Neuronal stem cell (in vitro differentiated cells): ENCODE data around the gene TGDS.
"Not testable (repeated sequence)": the region's sequence is repeated elsewhere in the genome, so short reads cannot be mapped to it uniquely, and the experiment has no call there.

Experiments used
- DNase-seq: peaks from one replicate; pipeline ENCODE4 v3.0.0-alpha.2; 2013; ENCODE audit warnings: low spot score
- H2AFZ ChIP-seq: one replicate; pipeline ENCODE4 v1.6.1; 2013; ENCODE audit warnings: mild to moderate bottlenecking, low read length, inconsistent platforms
- H2AK5ac ChIP-seq: 2 replicates; pipeline ENCODE4 v1.6.1; 2013; ENCODE audit warnings: low read depth, mild to moderate bottlenecking, inconsistent platforms, low read length, moderate library complexity, mixed read lengths
- H2BK120ac ChIP-seq: 2 replicates; pipeline ENCODE4 v1.6.1; 2013; ENCODE audit warnings: low read depth, mild to moderate bottlenecking, inconsistent platforms, low read length, moderate library complexity, mixed read lengths
- H2BK12ac ChIP-seq: one replicate; pipeline ENCODE4 v1.6.1; 2013; ENCODE audit warnings: low read length, inconsistent platforms
- H2BK15ac ChIP-seq: 2 replicates; pipeline ENCODE4 v1.6.1; 2013; ENCODE audit warnings: mild to moderate bottlenecking, low read length, inconsistent platforms, mixed read lengths
- H2BK5ac ChIP-seq: one replicate; pipeline ENCODE4 v1.6.1; 2013; ENCODE audit warnings: inconsistent platforms, mild to moderate bottlenecking, low read length, moderate library complexity
- H3K14ac ChIP-seq: one replicate; pipeline ENCODE4 v1.6.1; 2013; ENCODE audit warnings: low read length, inconsistent platforms
- H3K18ac ChIP-seq: 2 replicates; pipeline ENCODE4 v1.6.1; 2013; ENCODE audit warnings: low read length, inconsistent platforms
- H3K23ac ChIP-seq: 2 replicates; pipeline ENCODE4 v1.6.1; 2013; ENCODE audit warnings: low read depth, mild to moderate bottlenecking, mixed read lengths, low read length, inconsistent platforms; ENCODE audit not compliant: poor library complexity
- H3K27ac ChIP-seq: replicated peaks from 3 replicates; pipeline ENCODE4 v1.5.1; 2013; ENCODE audit warnings: low read length, inconsistent platforms
- H3K27me3 ChIP-seq, 3 experiments: 2 replicates each; pipeline ENCODE4 v1.6.1; 2013; ENCODE audit warnings: low read length in 3 of 3, mild to moderate bottlenecking in 2 of 3, inconsistent platforms in 1 of 3, low read depth in 1 of 3, mixed read lengths in 1 of 3, moderate library complexity in 1 of 3; ENCODE audit not compliant: control insufficient read depth in 3 of 3, insufficient read depth in 3 of 3
- H3K36me3 ChIP-seq, 2 donors: replicated peaks in 1 of 2; 2 replicates each; pipeline ENCODE4 v1.6.1; 2013; ENCODE audit warnings: low read length in 2 of 2; ENCODE audit not compliant: control insufficient read depth in 2 of 2, insufficient read depth in 2 of 2
- H3K4ac ChIP-seq: 2 replicates; pipeline ENCODE4 v1.6.1; 2013; ENCODE audit warnings: inconsistent platforms, mild to moderate bottlenecking, low read length, moderate library complexity
- H3K4me1 ChIP-seq, 2 donors: 1 replicate in 1 of 2; 2 replicates in 1 of 2; pipeline ENCODE4 v1.6.1; 2013; ENCODE audit warnings: low read length in 2 of 2, low read depth in 1 of 2; ENCODE audit not compliant: control insufficient read depth in 2 of 2, insufficient read depth in 1 of 2
- H3K4me2 ChIP-seq: one replicate; pipeline ENCODE4 v1.6.1; 2013; ENCODE audit warnings: mild to moderate bottlenecking, low read length, inconsistent platforms; ENCODE audit not compliant: insufficient read depth, poor library complexity, severe bottlenecking
- H3K4me3 ChIP-seq, 2 donors: 2 replicates each; pipeline ENCODE4 v1.5.1; 2013; ENCODE audit warnings: low read length in 2 of 2, mild to moderate bottlenecking in 2 of 2, inconsistent platforms in 1 of 2, moderate library complexity in 1 of 2
- H3K79me1 ChIP-seq: one replicate; pipeline ENCODE4 v1.6.1; 2013; ENCODE audit warnings: low read depth, mild to moderate bottlenecking, inconsistent platforms, low read length, moderate library complexity
- H3K9ac ChIP-seq: one replicate; pipeline ENCODE4 v1.6.1; 2013; ENCODE audit warnings: mild to moderate bottlenecking, low read depth, low read length, inconsistent platforms; ENCODE audit not compliant: poor library complexity
- H3K9me3 ChIP-seq, 2 donors: replicated peaks in 1 of 2; 2 replicates each; pipeline versions ENCODE3 to v1.6.1; 2013; ENCODE audit warnings: low read length in 2 of 2, mild to moderate bottlenecking in 2 of 2, inconsistent platforms in 1 of 2, low read depth in 1 of 2, mixed read lengths in 1 of 2, moderate library complexity in 1 of 2; ENCODE audit not compliant: control insufficient read depth in 2 of 2, insufficient read depth in 1 of 2
- H4K8ac ChIP-seq: one replicate; pipeline ENCODE4 v1.6.1; 2013; ENCODE audit warnings: low read depth, mild to moderate bottlenecking, inconsistent platforms, low read length, moderate library complexity
- H4K91ac ChIP-seq: one replicate; pipeline ENCODE4 v1.6.1; 2013; ENCODE audit warnings: low read length, low read depth, mild to moderate bottlenecking, inconsistent platforms; ENCODE audit not compliant: poor library complexity
- WGBS, 2 donors: extraction: QIAGEN DNeasy Blood & Tissue Kit; methylation state at CpG; one replicate each; pipeline ENCODE4 v1.1.7; 2013; ENCODE audit warnings: missing lambda C conversion rate in 2 of 2, mixed read lengths in 1 of 2; ENCODE audit not compliant: insufficient read length in 2 of 2, insufficient replicate concordance in 1 of 2; ENCODE audit errors: extremely low coverage in 2 of 2; 5-methylcytosine and 5-hydroxymethylcytosine counted together

Gene TGDS

DNA sequence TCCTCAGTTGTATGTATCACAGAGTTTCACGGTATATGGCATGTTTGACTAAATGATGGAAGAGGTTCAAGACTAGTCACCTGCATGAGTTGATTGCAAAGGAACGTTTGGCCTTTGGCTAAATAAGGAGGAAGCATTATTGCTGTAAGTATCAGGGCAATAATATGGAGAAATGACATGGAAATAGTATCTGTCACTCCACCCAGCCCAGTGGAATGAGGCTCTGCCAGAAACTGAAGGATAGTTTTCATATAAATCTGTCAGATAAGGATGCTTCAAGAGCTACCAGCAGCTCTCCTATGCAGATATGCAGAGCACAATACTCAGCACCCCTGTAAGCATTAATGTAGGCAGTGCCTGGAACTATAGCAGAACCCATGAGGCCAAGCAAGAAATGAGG is 60.7 kb downstream of the TGDS start:
- Histone ChIP-seq H3K4ac (no peak overlapping the region), H3K4me2 (no peak overlapping the region), H4K91ac (no peak overlapping the region), H3K36me3 (no peaks in the 10 kb centered on the region), H3K14ac (no peak overlapping the region), H2BK12ac (no peak overlapping the region), H3K27ac (no peak overlapping the region), H3K9ac (no peak overlapping the region), H3K27me3 (peaks cover 0 to 30% (median 0%) of the 10 kb centered on the region in 3 experiments), H3K9me3 (no peaks in the 10 kb centered on the region), H2BK15ac (no peak overlapping the region), H3K4me3 (no peak overlapping the region), H3K18ac (no peak overlapping the region), H2BK5ac (no peak overlapping the region), H3K4me1 (no peaks in the 10 kb centered on the region), H2AFZ (no peak overlapping the region), H4K8ac (no peak overlapping the region), H3K23ac (no peak overlapping the region), H2BK120ac (no peak overlapping the region), H2AK5ac (no peak overlapping the region), H3K79me1 (no peaks in the 10 kb centered on the region)
- WGBS, 2 donors = no CpG with 5 or more reads among the region's 2 CpGs
- no peak for DNase-seq

DNA sequence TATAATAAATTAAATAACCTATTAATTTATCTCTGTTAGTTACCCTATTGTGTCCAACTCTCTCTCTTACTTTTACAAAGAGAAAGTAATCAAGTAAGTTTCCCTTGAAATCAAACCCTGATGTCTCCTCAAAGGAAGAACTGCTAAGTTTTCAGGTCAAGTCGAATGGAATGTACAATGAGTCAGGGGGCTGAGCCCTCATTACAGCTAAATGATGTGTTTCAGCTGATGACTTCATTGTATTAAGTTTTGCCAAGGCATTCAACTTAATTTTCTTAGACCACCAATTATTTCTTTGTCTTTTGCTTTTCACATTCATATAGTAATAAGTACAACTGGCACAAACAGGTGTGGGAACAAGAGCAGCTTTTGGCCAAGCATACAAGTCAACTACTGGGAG is 61.8 kb downstream of the TGDS start:
- H3K79me1 ChIP-seq = no peaks in the 10 kb centered on the region
- no peak for DNase-seq
- no peak overlapping the region for H2AK5ac ChIP-seq
- H3K4me1 ChIP-seq = no peaks in the 10 kb centered on the region
- H3K4me2 ChIP-seq = no peak overlapping the region
- no peak overlapping the region for H4K91ac ChIP-seq
- H3K27ac ChIP-seq = no peak overlapping the region
- peaks cover 0 to 24% (median 0%) of the 10 kb centered on the region in 3 experiments for H3K27me3 ChIP-seq
- no peak overlapping the region for H3K4me3 ChIP-seq
- no peak overlapping the region for H2BK5ac ChIP-seq
- H3K36me3 ChIP-seq = no peaks in the 10 kb centered on the region
- H4K8ac ChIP-seq = no peak overlapping the region
- H3K14ac ChIP-seq = no peak overlapping the region
- WGBS, 2 donors = no CpG with 5 or more reads among the region's 1 CpG
- no peak overlapping the region for H3K23ac ChIP-seq
- H2BK120ac ChIP-seq = no peak overlapping the region
- H3K4ac ChIP-seq = no peak overlapping the region
- H2BK15ac ChIP-seq = no peak overlapping the region
- no peak overlapping the region for H2AFZ ChIP-seq
- no peak overlapping the region for H2BK12ac ChIP-seq
- H3K18ac ChIP-seq = no peak overlapping the region
- H3K9ac ChIP-seq = no peak overlapping the region
- H3K9me3 ChIP-seq = no peaks in the 10 kb centered on the region

- WGBS, 2 donors = no CpG with 5 or more reads among the region's 2 CpGs
- not testable (repeated sequence) for H3K4me1 ChIP-seq, H3K14ac ChIP-seq, H2BK15ac ChIP-seq, H3K9ac ChIP-seq, H2BK12ac ChIP-seq, H3K4me2 ChIP-seq, H3K23ac ChIP-seq, H2AFZ ChIP-seq, DNase-seq, H2AK5ac ChIP-seq, H3K4ac ChIP-seq, H3K27ac ChIP-seq, H4K91ac ChIP-seq, H3K79me1 ChIP-seq, H2BK120ac ChIP-seq, H3K36me3 ChIP-seq, H3K4me3 ChIP-seq, H2BK5ac ChIP-seq, H3K9me3 ChIP-seq, H3K18ac ChIP-seq, H4K8ac ChIP-seq
- H3K27me3 ChIP-seq = peaks cover 0 to 12% (median 0%) of the 10 kb centered on the region in 3 experiments
These were observed 63.7 kb downstream of the TGDS start for GRCh38 chr13:94532278-94532677.

DNA sequence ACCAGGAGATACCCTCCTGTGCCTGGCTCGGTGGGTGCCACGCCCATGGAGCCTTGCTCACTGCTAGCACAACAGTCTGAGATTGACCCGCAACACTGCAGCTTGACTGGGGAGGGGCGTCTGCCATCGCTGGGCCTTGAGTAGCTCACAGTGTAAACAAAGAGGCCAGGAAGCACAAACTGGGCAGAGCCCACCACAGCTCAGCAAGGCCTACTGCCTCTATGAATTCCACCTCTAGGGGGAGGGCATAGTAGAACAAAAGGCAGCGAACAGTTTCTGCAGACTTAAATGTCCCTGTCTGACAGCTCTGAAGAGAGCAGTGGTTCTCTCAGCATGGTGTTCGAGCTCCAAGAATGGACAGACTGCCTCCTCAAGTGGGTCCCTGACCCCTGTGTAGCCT is 69.0 kb downstream of the TGDS start:
- not testable (repeated sequence) for H2BK120ac ChIP-seq, H3K14ac ChIP-seq, H3K79me1 ChIP-seq, H2BK12ac ChIP-seq, H3K36me3 ChIP-seq, H3K23ac ChIP-seq, H3K27ac ChIP-seq, H2AFZ ChIP-seq, H3K9me3 ChIP-seq, H2BK15ac ChIP-seq, H4K8ac ChIP-seq, H4K91ac ChIP-seq, DNase-seq, H2BK5ac ChIP-seq, H3K4ac ChIP-seq, H3K18ac ChIP-seq, H3K4me1 ChIP-seq, H3K9ac ChIP-seq, H3K4me3 ChIP-seq, H3K4me2 ChIP-seq, H2AK5ac ChIP-seq, H3K27me3 ChIP-seq
- no CpG with 5 or more reads among the region's 7 CpGs for WGBS, 2 donors
